ENCODE measurements around the gene CHMP2A. TPM values are rescaled to one million over a fixed set of nuclear protein-coding genes. Genes with fewer than 3 reads are reported as not detected.
A peak's percentile ranks its signal among the peaks of the same experiment; 100 is the strongest.

The CHMP2A gene
- total RNA-seq, 1 experiment from 2014 or later: 268 TPM

DNA sequence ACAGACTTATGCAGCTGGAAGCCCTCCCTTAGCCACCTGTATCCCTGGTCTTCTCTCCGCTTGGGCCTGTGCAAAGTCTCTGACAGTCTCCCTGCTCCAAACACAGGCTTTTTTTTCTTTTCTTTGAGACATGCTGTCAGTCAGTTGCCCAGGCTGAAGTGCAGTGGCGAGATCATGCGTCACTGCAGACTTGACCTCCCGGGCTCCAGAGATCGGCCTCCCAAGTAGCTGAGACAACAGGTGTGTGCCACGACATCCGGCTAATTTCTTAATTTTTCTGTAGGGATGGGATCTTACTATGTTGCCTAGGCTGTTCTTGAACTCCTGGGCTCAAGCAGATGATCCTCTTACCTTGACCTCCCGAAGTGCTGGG is 16.7 kb upstream of the CHMP2A start:
- no peak for DNase-seq (ENCODE audit: low read depth)
- in situ Hi-C loops (cut with HindIII; ENCODE audit: low pct_unique_long_range_greater_than_20kb, low sequenced_read_pairs): no loop called here

GRCh38 chr19:58570770-58571574 is 16.1 kb upstream of the CHMP2A start:
- no peak for DNase-seq (ENCODE audit: low read depth)
- in situ Hi-C loops (cut with HindIII; ENCODE audit: low pct_unique_long_range_greater_than_20kb, low sequenced_read_pairs): no loop called here

- in situ Hi-C loops (cut with HindIII; ENCODE audit: low pct_unique_long_range_greater_than_20kb, low sequenced_read_pairs): no loop called here
- no peak for DNase-seq (ENCODE audit: low read depth)
These were observed 15.2 kb upstream of the CHMP2A start for GRCh38 chr19:58569943-58570670.

- no peak for DNase-seq (ENCODE audit: low read depth)
- in situ Hi-C loops (cut with HindIII; ENCODE audit: low pct_unique_long_range_greater_than_20kb, low sequenced_read_pairs): no loop called here
These were observed 14.5 kb upstream of the CHMP2A start for GRCh38 chr19:58569191-58569942.

DNA sequence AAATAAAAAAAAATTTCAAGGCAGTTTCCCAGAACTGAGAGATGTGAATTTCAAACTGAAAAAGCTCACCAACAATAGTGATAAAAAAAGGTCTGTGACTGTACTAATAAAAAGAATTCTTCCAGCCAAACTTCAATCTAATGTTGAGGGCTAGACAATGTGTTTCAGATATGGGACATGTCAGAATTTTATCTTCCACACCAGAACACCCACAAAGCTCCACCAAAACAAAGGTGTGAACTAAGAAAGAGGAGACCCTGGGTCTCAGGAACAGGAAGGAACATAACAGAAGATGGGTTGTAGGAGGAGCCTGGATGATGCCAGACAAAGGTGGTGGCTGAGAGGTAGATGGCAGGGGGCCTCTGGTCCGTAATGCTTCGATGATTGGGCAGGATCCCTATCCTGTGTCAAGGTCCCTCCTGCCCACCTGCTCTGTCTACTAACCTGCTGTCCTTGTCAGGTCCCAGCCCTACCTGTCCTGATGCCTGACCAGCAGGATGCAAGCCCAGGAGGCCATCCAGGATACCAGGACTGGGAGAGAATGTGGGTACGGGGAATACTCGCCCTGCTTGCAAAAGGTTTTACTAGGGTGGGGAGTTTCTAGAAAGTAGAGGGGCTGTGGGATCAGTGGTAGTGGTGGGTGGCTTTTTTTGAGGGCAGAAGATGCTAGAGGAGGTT is 13.7 kb upstream of the CHMP2A start:
- DNase-seq (ENCODE audit: low read depth): no peak
- in situ Hi-C loops (cut with HindIII; ENCODE audit: low pct_unique_long_range_greater_than_20kb, low sequenced_read_pairs): no loop called here

GRCh38 chr19:58566989-58567388 is 12.1 kb upstream of the CHMP2A start:
- in situ Hi-C loops (cut with HindIII; ENCODE audit: low pct_unique_long_range_greater_than_20kb, low sequenced_read_pairs): no loop called here
- DNase-seq (ENCODE audit: low read depth): no peak

GRCh38 chr19:58563823-58564222 is 8.9 kb upstream of the CHMP2A start:
- in situ Hi-C loops (cut with HindIII; ENCODE audit: low pct_unique_long_range_greater_than_20kb, low sequenced_read_pairs): no loop called here
- DNase-seq (ENCODE audit: low read depth): no peak

- in situ Hi-C loops (cut with HindIII; ENCODE audit: low pct_unique_long_range_greater_than_20kb, low sequenced_read_pairs): no loop called here
- no peak for DNase-seq (ENCODE audit: low read depth)
These were observed 8.2 kb upstream of the CHMP2A start for GRCh38 chr19:58563034-58563573.

DNA sequence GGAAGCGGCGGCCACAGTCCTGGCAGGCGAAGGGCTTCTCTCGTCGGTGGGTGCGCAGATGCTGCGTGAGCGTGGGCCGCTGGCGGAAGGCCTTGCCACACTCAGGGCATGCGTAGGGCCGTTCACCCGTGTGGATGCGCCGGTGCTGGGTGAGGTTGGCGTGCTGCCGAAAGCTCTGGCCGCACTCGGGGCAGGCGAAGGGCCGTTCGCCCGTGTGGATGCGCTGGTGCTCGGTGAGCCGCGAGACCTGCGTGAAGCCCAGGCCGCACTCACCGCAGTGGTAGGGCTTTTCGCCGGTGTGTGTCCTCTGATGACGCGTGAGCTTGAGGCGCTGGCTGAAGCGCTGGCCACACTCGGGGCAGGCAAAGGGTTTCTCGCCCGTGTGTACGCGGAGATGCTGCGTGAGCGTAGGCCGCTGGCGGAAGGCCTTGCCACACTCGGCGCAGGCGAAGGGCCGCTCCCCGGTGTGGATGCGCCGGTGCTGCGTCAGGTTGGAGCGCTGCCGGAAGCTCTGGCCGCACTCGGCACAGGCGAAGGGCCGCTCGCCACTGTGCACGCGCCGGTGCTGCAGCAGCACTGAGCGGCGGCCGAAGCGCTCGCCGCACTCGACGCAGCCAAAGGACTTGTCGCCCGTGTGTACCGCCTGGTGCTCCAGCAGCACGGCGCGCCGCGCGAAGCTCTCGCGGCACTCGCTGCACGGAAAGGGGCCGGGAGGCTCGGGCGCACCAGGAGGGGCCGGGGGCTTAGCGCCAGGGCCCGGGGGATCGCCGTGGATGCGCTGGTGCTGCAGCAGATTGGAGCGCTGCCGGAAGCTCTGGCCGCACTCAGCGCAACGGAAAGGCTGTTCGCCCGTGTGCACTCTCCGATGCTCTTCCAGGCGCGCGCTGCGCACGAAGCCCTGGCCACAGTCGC is 7.5 kb upstream of the CHMP2A start:
- in situ Hi-C loops (cut with HindIII; ENCODE audit: low pct_unique_long_range_greater_than_20kb, low sequenced_read_pairs): no loop called here
- no peak for DNase-seq (ENCODE audit: low read depth)

GRCh38 chr19:58561373-58562121 is 6.6 kb upstream of the CHMP2A start:
- no peak for DNase-seq (ENCODE audit: low read depth)
- in situ Hi-C loops (cut with HindIII; ENCODE audit: low pct_unique_long_range_greater_than_20kb, low sequenced_read_pairs): no loop called here

- no peak for DNase-seq (ENCODE audit: low read depth)
- in situ Hi-C loops (cut with HindIII; ENCODE audit: low pct_unique_long_range_greater_than_20kb, low sequenced_read_pairs): no loop called here
These were observed 6.0 kb upstream of the CHMP2A start for GRCh38 chr19:58560921-58561320.

DNA sequence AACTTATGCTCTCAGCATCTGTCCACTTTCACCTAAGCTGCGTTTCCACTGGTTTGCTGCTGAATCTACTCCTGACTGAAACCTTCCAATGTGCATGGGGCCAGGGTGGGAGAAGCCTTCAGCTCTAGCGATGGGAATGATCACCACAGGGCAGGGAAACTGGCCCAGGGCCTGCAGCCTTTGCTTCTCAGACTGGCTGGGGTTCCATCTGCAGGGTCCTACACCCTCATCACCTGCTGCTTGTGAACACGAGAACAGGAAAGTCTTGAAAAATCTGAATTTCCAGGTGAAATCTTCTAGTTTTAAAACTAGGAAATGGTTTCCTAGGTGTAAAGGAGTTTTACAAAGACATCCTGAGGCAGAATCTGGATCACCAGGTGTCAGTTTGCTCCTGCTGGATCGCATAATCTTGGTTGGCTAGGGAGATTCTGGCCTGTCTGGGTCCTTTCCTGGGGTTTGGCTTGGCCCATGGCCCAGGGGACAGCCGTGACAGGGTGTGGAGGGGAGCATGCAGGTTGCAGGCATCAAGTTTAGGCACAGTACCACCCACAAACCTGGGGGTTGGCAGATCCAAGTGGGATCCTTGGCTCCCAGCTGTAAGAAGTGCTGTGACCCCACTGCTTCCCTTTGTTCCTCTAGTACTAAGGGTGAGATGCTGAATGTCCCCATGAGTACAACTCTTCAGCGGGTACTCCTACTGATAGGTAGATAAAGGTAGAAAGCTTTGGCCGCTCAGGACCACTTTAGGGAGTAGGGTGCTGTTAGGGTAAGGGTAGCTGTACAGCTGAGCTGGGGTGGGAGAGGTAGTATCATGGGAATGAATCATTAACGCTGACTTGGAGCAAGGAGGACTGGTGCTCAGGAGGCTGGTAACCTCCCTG is 5.3 kb upstream of the CHMP2A start:
- no peak for DNase-seq (ENCODE audit: low read depth)
- in situ Hi-C loops (cut with HindIII; ENCODE audit: low pct_unique_long_range_greater_than_20kb, low sequenced_read_pairs): no loop called here

DNA sequence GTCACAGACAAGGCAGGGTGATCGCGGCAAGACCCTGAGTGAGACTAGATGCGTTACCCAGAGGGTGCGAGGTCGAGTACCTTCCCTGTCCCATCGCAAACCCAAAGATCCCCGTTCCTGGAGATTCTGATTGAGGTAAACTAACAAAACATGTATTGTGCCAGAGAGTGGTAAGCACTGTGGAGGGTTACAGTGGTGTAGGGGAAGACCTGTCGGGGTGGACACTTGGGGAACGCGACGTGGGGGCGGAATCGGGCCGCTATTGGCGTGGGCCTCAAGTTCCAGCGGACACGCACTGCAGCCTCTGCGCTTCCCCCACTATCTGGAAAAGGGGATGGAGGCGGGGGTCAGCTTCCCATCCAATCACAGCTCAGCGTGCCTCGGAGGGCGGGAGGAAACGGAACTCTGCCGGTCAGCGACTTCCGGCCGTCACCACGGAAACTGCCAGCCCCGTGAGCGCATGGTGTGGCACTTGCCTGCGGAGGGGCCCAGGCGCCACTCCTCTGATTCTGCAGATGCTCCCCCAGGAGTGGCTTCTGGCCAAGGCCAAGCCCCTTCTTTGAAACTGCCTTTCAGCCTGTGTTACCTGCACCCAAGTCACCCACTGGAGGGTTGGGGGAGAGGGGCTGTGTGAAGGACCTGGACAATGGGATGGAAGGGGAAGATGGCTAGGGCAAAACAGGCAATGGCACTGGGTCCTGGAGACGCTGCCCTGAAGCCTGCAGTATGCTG is 4.5 kb upstream of the CHMP2A start:
- peak; percentile 96 for DNase-seq (ENCODE audit: low read depth)
- in situ Hi-C loops (cut with HindIII; ENCODE audit: low pct_unique_long_range_greater_than_20kb, low sequenced_read_pairs): no loop called here

GRCh38 chr19:58558623-58559274 is 3.8 kb upstream of the CHMP2A start:
- DNase-seq (ENCODE audit: low read depth): peak; percentile 99
- in situ Hi-C loops (cut with HindIII; ENCODE audit: low pct_unique_long_range_greater_than_20kb, low sequenced_read_pairs): no loop called here

- in situ Hi-C loops (cut with HindIII; ENCODE audit: low pct_unique_long_range_greater_than_20kb, low sequenced_read_pairs): no loop called here
- no peak for DNase-seq (ENCODE audit: low read depth)
These were observed 3.2 kb upstream of the CHMP2A start, which contains the start of gene UBE2M for GRCh38 chr19:58558066-58558622. Gene UBE2M (minus strand): TSS chr19:58558611. CDS start chr19:58558381, 230 bp downstream.

All from Caki2 (cell line).